K562 (cell line): ENCODE results near the gene CHST13. TPM values are rescaled to one million over a fixed set of nuclear protein-coding genes. Genes with fewer than 3 reads are reported as not detected.
A peak's percentile ranks its signal among the peaks of the same experiment; 100 is the strongest.

ENCODE experiments used
- ATAC-seq: fragments of 200-7000 bp; cut with Tn5 transposase; 3 replicates; pipeline ENCODE4 v1.9.1; 2020; ENCODE audit warnings: moderate library complexity
- BruUV-seq: library from RNA; stranded (reverse); fragments of 400-500 nt; replicated peaks from 2 replicates; lab custom pipeline; 2021; lab: Mats Ljungman, UMichigan
- CTCF ChIA-PET: fragments of 300-600 bp; formaldehyde crosslinking; extraction: SDS; loops from one replicate; lab custom pipeline; 2021; ENCODE audit warnings: low intra/inter-chr PET ratio; lab: Yijun Ruan, JAX
- POLR2A ChIA-PET: fragments of 300-600, 350-650 bp; sonication (Branson Sonifier 250); formaldehyde crosslinking; extraction: SDS; loops from one replicate; lab custom pipeline; 2021; ENCODE audit warnings: antibody characterized with exemption, inconsistent platforms; lab: Yijun Ruan, JAX
- DNase-seq, 4 experiments: peaks; one replicate each; pipeline versions ENCODE4 v3.0.0 to v3.0.0-alpha.2; 2011 to 2018; ENCODE audit warnings: low spot score in 3 of 4, mixed read lengths in 3 of 4; ENCODE audit errors: extremely low read depth in 1 of 4
- FAIRE-seq: peaks from 2 replicates; lab custom pipeline; 2011; peaks lifted over from hg19 to GRCh38; lab: Jason Lieb, UNC
- H2AFZ ChIP-seq: 2 replicates; pipeline ENCODE4 v1.6.0; 2011; ENCODE audit warnings: low read depth, low read length, control low read depth, inconsistent platforms
- H3K27ac ChIP-seq: fragments of 200-600 bp; 3 replicates; pipeline ENCODE4 v1.8.0; 2011; ENCODE audit warnings: low read depth, mild to moderate bottlenecking, control low read depth, inconsistent platforms, low read length, moderate library complexity, mixed read lengths; ENCODE audit errors: extremely low read depth
- H3K27me3 ChIP-seq, 2 experiments: fragments of 300-600 bp in 1 of 2; 2 replicates in 1 of 2; 3 replicates in 1 of 2; pipeline versions ENCODE4 v1.6.0 to v1.8.0; 2011; ENCODE audit warnings: inconsistent platforms in 2 of 2, low read length in 2 of 2, mild to moderate bottlenecking in 1 of 2, mixed read lengths in 1 of 2, moderate library complexity in 1 of 2; ENCODE audit not compliant: control insufficient read depth in 2 of 2, insufficient read depth in 2 of 2
- H3K36me3 ChIP-seq: fragments of 300-600 bp; 3 replicates; pipeline ENCODE4 v1.8.0; 2011; ENCODE audit warnings: mild to moderate bottlenecking, low read length, inconsistent platforms; ENCODE audit not compliant: control insufficient read depth, insufficient read depth
- H3K4me1 ChIP-seq, 2 experiments: fragments of 200-600 bp in 1 of 2; replicated peaks in 1 of 2; 2 replicates in 1 of 2; 3 replicates in 1 of 2; pipeline versions ENCODE4 v1.5.1 to v1.8.0; 2011; ENCODE audit warnings: inconsistent platforms in 2 of 2, low read length in 2 of 2, mild to moderate bottlenecking in 1 of 2, mixed read lengths in 1 of 2, moderate library complexity in 1 of 2; ENCODE audit not compliant: control insufficient read depth in 2 of 2, insufficient read depth in 2 of 2
- H3K4me2 ChIP-seq: 2 replicates; pipeline ENCODE4 v1.6.1; 2011; ENCODE audit warnings: low read length, control low read depth, inconsistent platforms, mixed read lengths; ENCODE audit not compliant: insufficient read depth
- H3K4me3 ChIP-seq: fragments of 200-600 bp; sonication (generic), shearing (Covaris generic); 2 replicates; pipeline ENCODE4 v1.5.1; 2016; ENCODE audit warnings: control low read depth, inconsistent platforms
- H3K79me2 ChIP-seq: fragments of 200-600 bp; 3 replicates; pipeline ENCODE4 v1.8.0; 2011; ENCODE audit warnings: low read length, inconsistent platforms; ENCODE audit not compliant: control insufficient read depth, insufficient read depth
- H3K9ac ChIP-seq, 2 experiments: 2 replicates each; pipeline versions ENCODE4 v1.6.0 to v1.6.1; 2011; ENCODE audit warnings: low read depth in 2 of 2, low read length in 2 of 2, control low read depth in 1 of 2, inconsistent platforms in 1 of 2, mild to moderate bottlenecking in 1 of 2, mixed read lengths in 1 of 2; ENCODE audit not compliant: insufficient read depth in 1 of 2
- H3K9me1 ChIP-seq: one replicate; pipeline ENCODE4 v1.6.0; 2011; ENCODE audit warnings: inconsistent platforms, mild to moderate bottlenecking, low read length, moderate library complexity; ENCODE audit not compliant: control insufficient read depth, insufficient read depth
- H3K9me3 ChIP-seq: replicated peaks from 2 replicates; pipeline ENCODE4 v1.5.1; 2011; ENCODE audit warnings: low read depth, low read length, inconsistent platforms; ENCODE audit not compliant: control insufficient read depth, insufficient read depth
- H4K20me1 ChIP-seq: replicated peaks from 2 replicates; pipeline ENCODE4 v1.6.1; 2011; ENCODE audit warnings: low read length, inconsistent platforms, mixed read lengths; ENCODE audit not compliant: control insufficient read depth, insufficient read depth
- GABPB1 ChIP-seq: sonication (generic); formaldehyde crosslinking; IDR thresholded peaks from 2 replicates; pipeline ENCODE4 v1.8.0; 2022; ENCODE audit warnings: mild to moderate bottlenecking, missing genetic modification reagents
- MAX ChIP-seq: sonication (generic); formaldehyde crosslinking; IDR thresholded peaks from 2 replicates; pipeline ENCODE4 v1.9.0; 2022; ENCODE audit warnings: mild to moderate bottlenecking, missing genetic modification reagents
- MEIS2 ChIP-seq: fragments of 450-650 bp; IDR thresholded peaks from 2 replicates; pipeline ENCODE4 v1.6.1; 2014; ENCODE audit warnings: mild to moderate bottlenecking; ENCODE audit not compliant: partially characterized antibody
- MGA ChIP-seq: fragments of 450-650 bp; IDR thresholded peaks from 2 replicates; pipeline ENCODE4 v1.6.1; 2016; ENCODE audit warnings: mild to moderate bottlenecking, moderate library complexity
- ZFX ChIP-seq: sonication (generic); formaldehyde crosslinking; IDR thresholded peaks from 2 replicates; pipeline ENCODE4 v1.8.0; 2022; ENCODE audit warnings: mild to moderate bottlenecking, missing genetic modification reagents, moderate library complexity
- ZNF280B ChIP-seq: fragments of 250-450 bp; sonication (Bioruptor Pico); IDR thresholded peaks from 2 replicates; pipeline ENCODE4 v1.5.1; 2021; ENCODE audit warnings: mild to moderate bottlenecking
- WGBS: fragments of 100-300 bp; shearing (Covaris generic); methylation state at CpG from one replicate; pipeline ENCODE4 v1.1.6; 2016; ENCODE audit warnings: low coverage, mixed read lengths; ENCODE audit not compliant: insufficient coverage; ENCODE audit errors: missing lambda C conversion rate; 5-methylcytosine and 5-hydroxymethylcytosine counted together
- in situ Hi-C: fragments of 300-500 bp; cut with MboI; formaldehyde crosslinking; loops from 4 replicates; pipeline ENCODE4 v1.15.0; 2018; ENCODE audit warnings: inconsistent platforms, mixed read lengths
- intact Hi-C: fragments of 100-400 bp; cut with micrococcal nuclease; formaldehyde crosslinking; loops from 2 replicates; pipeline ENCODE4 v1.14.2; 2022
- polyA plus RNA-seq, 8 experiments: library from polyadenylated mRNA; depleted of rRNA in 4 of 8; stranded (reverse) in 5 of 8; unstranded in 3 of 8; fragments of >200 nt; fragmentation: Nextera tagmentation in 2 of 8; fragmentation: Illumina TruSeq in 1 of 8; extraction: Ambion mirVana in 2 of 8; extraction: Trizol in 1 of 8; gene quantifications; 2 replicates each; pipeline versions ENCODE4 v1.2.1 to v1.2.3, GENCODE V29; 2011 to 2014; ENCODE audit warnings: inconsistent platforms in 1 of 8, missing spikeins in 1 of 8
- total RNA-seq, 7 experiments: library from RNA; depleted of rRNA in 6 of 7; stranded (reverse); fragments of >200 nt in 6 of 7; fragmentation: Illumina TruSeq in 2 of 7; extraction: Trizol in 2 of 7; gene quantifications; 2 replicates each; pipeline versions ENCODE4 v1.2.1 to v1.2.3, GENCODE V29; 2011 to 2021; ENCODE audit warnings: low replicate concordance in 1 of 7

The CHST13 gene
- total and polyA plus RNA-seq, 9 of the 15 experiments (the other 6 are each of a cell fraction or from before 2014, with no cell fraction given), result not detected

- Histone ChIP-seq H3K4me3 (peak overlapping the region; percentile 61), H3K9me3 (no peaks in the 10 kb centered on the region), H2AFZ (0 out of 2 replicates have a peak overlapping the region, but pooled peaks have one; percentile 40), H3K27ac (peak overlapping the region; percentile 68), H3K79me2 (peaks cover 40% of the 10 kb centered on the region), H4K20me1 (peaks cover 8% of the 10 kb centered on the region), H3K36me3 (peaks cover 23% of the 10 kb centered on the region), H3K27me3 (no peaks in the 10 kb centered on the region), H3K4me1 (peaks cover 24 to 28% of the 10 kb centered on the region in 2 experiments; a peak in 4 of 5 replicates), H3K9ac (peak overlapping the region; percentile 61 to 95), H3K4me2 (peak overlapping the region; percentile 78), H3K9me1 (no peaks in the 10 kb centered on the region)
- in situ Hi-C loops, result no loop called here
- DNase-seq, result peak in 2 of 4 experiments; percentile 22 to 52
- no TSS peak for BruUV-seq
- 7% methylated on average over 42 of the region's 72 CpGs for WGBS
- peak; percentile 44 for ATAC-seq
- intact Hi-C loops, result no loop called here
- no peak for FAIRE-seq
- POLR2A ChIA-PET, result interaction anchor here (0.6 to 1.0 kb wide), 2 partner anchors 25 to 70 kb away, joined by 3 read pairs; no protein-coding TSS in a partner anchor
- CTCF ChIA-PET, result no interaction called here
- TF ChIP-seq MEIS2, result no peak
- no peak for TF ChIP-seq ZNF280B (CRISPR knock-in tag)
- peak; percentile 76 for TF ChIP-seq ZFX (CRISPR knock-in tag)
- peak; percentile 61 for TF ChIP-seq MAX (CRISPR knock-in tag)
- TF ChIP-seq MGA, result peak; percentile 68
- 0 out of 2 replicates have a peak, but pooled peaks have one; percentile 21 for TF ChIP-seq GABPB1 (CRISPR knock-in tag)
Measured at GRCh38 chr3:126474498-126475412, 49.2 kb upstream of the CHST13 start.
